Prostate gland (tissue), 2 donors: ENCODE data around the gene SEMA3A. TPM values are rescaled to one million over a fixed set of nuclear protein-coding genes. Genes with fewer than 3 reads are reported as not detected.

Experiments used
- DNase-seq: peaks from one replicate; pipeline ENCODE4 v3.0.0-alpha.2; 2019; ENCODE audit warnings: low spot score
- H3K27ac ChIP-seq, 2 donors: fragments of 200-600 bp; sonication (generic); 2 replicates each; pipeline ENCODE4 v1.5.1; 2017 to 2019
- H3K27me3 ChIP-seq: fragments of 200-600 bp; sonication (generic); replicated peaks from 2 replicates; pipeline ENCODE4 v1.5.1; 2019; ENCODE audit not compliant: insufficient read depth
- H3K36me3 ChIP-seq, 2 donors: fragments of 200-600 bp; sonication (generic); 1 replicate in 1 of 2; 2 replicates in 1 of 2; pipeline versions ENCODE4 v1.5.1 to v1.8.1; 2017 to 2019
- H3K4me1 ChIP-seq: fragments of 200-600 bp; sonication (generic); replicated peaks from 2 replicates; pipeline ENCODE4 v1.5.1; 2019
- H3K4me3 ChIP-seq, 2 donors: fragments of 200-600 bp; sonication (generic); 2 replicates each; pipeline ENCODE4 v1.5.1; 2017 to 2019
- H3K9me3 ChIP-seq: fragments of 200-600 bp; sonication (generic); 2 replicates; pipeline ENCODE4 v1.5.1; 2017
- CTCF ChIP-seq, 4 experiments: fragments of 200-600 bp in 2 of 4; fragments of 450-650 bp in 2 of 4; sonication (generic) in 2 of 4; IDR thresholded peaks; 1 replicate in 3 of 4; 2 replicates in 1 of 4; pipeline ENCODE4 v1.5.1; 2016 to 2019; ENCODE audit warnings: antibody characterized with exemption in 4 of 4, mild to moderate bottlenecking in 2 of 4, moderate library complexity in 2 of 4
- POLR2A ChIP-seq: fragments of 450-650 bp; IDR thresholded peaks from one replicate; pipeline ENCODE4 v1.6.1; 2016; ENCODE audit warnings: antibody characterized with exemption, mild to moderate bottlenecking
- POLR2AphosphoS5 ChIP-seq: sonication (generic); formaldehyde crosslinking; IDR thresholded peaks from one replicate; pipeline ENCODE4 v1.6.1; 2017; ENCODE audit warnings: antibody characterized with exemption
- WGBS: methylation state at CpG from one replicate; pipeline ENCODE4 v1.1.5; 2018; 5-methylcytosine and 5-hydroxymethylcytosine counted together
- intact Hi-C: fragments of 100-400 bp; cut with DNase I; formaldehyde crosslinking; loops from one replicate; pipeline ENCODE4 v1.14.2; 2022
- total RNA-seq, 2 donors: library from RNA; depleted of rRNA; stranded (reverse); fragments of >200 nt; gene quantifications; one replicate each; pipeline ENCODE4 v1.1.0, GENCODE V29; 2016

The SEMA3A gene
- total RNA-seq, 2 donors from 2014 or later, result 1.6 to 1.9 TPM

- Histone ChIP-seq H3K36me3 (no peaks in the 10 kb centered on the region), H3K27ac (no peak overlapping the region), H3K4me1 (no peaks in the 10 kb centered on the region), H3K9me3 (no peaks in the 10 kb centered on the region), H3K4me3 (no peak overlapping the region), H3K27me3 (no peaks in the 10 kb centered on the region)
- no peak for DNase-seq
- TF ChIP-seq CTCF (IDR thresholded peaks at IDR 0.05) (no peak), POLR2A (no peak), POLR2AphosphoS5 (no peak)
- intact Hi-C loops, result no loop called here
- WGBS, result 21% methylated on average over 1 of the region's 1 CpG
Observed at GRCh38 chr7:84232646-84233045, 38.1 kb upstream of the SEMA3A start.

- TF ChIP-seq CTCF (IDR thresholded peaks at IDR 0.05) (no peak), POLR2A (no peak), POLR2AphosphoS5 (no peak)
- no peak for DNase-seq
- intact Hi-C loops, result no loop called here
- no peak overlapping the region for H3K27ac ChIP-seq
- no peak overlapping the region for H3K4me3 ChIP-seq
- H3K36me3 ChIP-seq, result no peaks in the 10 kb centered on the region
- no peaks in the 10 kb centered on the region for H3K9me3 ChIP-seq
- H3K27me3 ChIP-seq, result no peaks in the 10 kb centered on the region
- H3K4me1 ChIP-seq, result no peaks in the 10 kb centered on the region
Observed at GRCh38 chr7:84231157-84231556, 36.6 kb upstream of the SEMA3A start.

GRCh38 chr7:84230491-84230890 lies 35.9 kb upstream of the SEMA3A start:
- no peaks in the 10 kb centered on the region for H3K36me3 ChIP-seq
- H3K27ac ChIP-seq, result no peak overlapping the region
- DNase-seq, result no peak
- 78% methylated on average over 3 of the region's 3 CpGs for WGBS
- TF ChIP-seq POLR2A, result no peak
- TF ChIP-seq CTCF (IDR thresholded peaks at IDR 0.05), result no peak
- no peak for TF ChIP-seq POLR2AphosphoS5
- intact Hi-C loops, result no loop called here
- H3K27me3 ChIP-seq, result no peaks in the 10 kb centered on the region
- no peaks in the 10 kb centered on the region for H3K9me3 ChIP-seq
- no peaks in the 10 kb centered on the region for H3K4me1 ChIP-seq
- H3K4me3 ChIP-seq, result no peak overlapping the region

GRCh38 chr7:84228526-84228925 lies 33.9 kb upstream of the SEMA3A start:
- Histone ChIP-seq H3K36me3 (no peaks in the 10 kb centered on the region), H3K27ac (no peak overlapping the region), H3K9me3 (no peaks in the 10 kb centered on the region), H3K4me3 (no peak overlapping the region), H3K27me3 (no peaks in the 10 kb centered on the region), H3K4me1 (no peaks in the 10 kb centered on the region)
- intact Hi-C loops, result no loop called here
- no peak for TF ChIP-seq CTCF (IDR thresholded peaks at IDR 0.05)
- TF ChIP-seq POLR2A, result no peak
- TF ChIP-seq POLR2AphosphoS5, result no peak
- 70% methylated on average over 2 of the region's 2 CpGs for WGBS
- no peak for DNase-seq

GRCh38 chr7:84226759-84227158 lies 32.2 kb upstream of the SEMA3A start:
- H3K36me3 ChIP-seq, result no peaks in the 10 kb centered on the region
- 84% methylated on average over 2 of the region's 2 CpGs for WGBS
- no peaks in the 10 kb centered on the region for H3K27me3 ChIP-seq
- H3K4me1 ChIP-seq, result no peaks in the 10 kb centered on the region
- H3K9me3 ChIP-seq, result no peaks in the 10 kb centered on the region
- no peak for TF ChIP-seq CTCF (IDR thresholded peaks at IDR 0.05)
- no peak for TF ChIP-seq POLR2AphosphoS5
- TF ChIP-seq POLR2A, result no peak
- H3K27ac ChIP-seq, result no peak overlapping the region
- intact Hi-C loops, result no loop called here
- H3K4me3 ChIP-seq, result no peak overlapping the region
- no peak for DNase-seq
